Tibial nerve (tissue), 4 donors: ENCODE results near the gene RAB27B.

ENCODE experiments used
- EP300 ChIP-seq, 2 donors: sonication (generic); formaldehyde crosslinking; IDR thresholded peaks; one replicate each; pipeline ENCODE4 v1.6.1; 2017; ENCODE audit warnings: antibody characterized with exemption in 2 of 2, mild to moderate bottlenecking in 1 of 2
- POLR2A ChIP-seq, 2 donors: fragments of 450-650 bp; IDR thresholded peaks; one replicate each; pipeline ENCODE4 v1.6.1; 2017; ENCODE audit warnings: antibody characterized with exemption in 2 of 2, mild to moderate bottlenecking in 2 of 2, moderate library complexity in 2 of 2
- TF ChIP-seq, protein P1 (sequence below), 5 experiments: fragments of 200-600 bp in 3 of 5; fragments of 450-650 bp in 2 of 5; sonication (generic) in 3 of 5; IDR thresholded peaks; one replicate each; pipeline ENCODE4 v1.5.1; 2016 to 2019; ENCODE audit warnings: antibody characterized with exemption in 5 of 5, mild to moderate bottlenecking in 3 of 5, moderate library complexity in 2 of 5

DNA sequence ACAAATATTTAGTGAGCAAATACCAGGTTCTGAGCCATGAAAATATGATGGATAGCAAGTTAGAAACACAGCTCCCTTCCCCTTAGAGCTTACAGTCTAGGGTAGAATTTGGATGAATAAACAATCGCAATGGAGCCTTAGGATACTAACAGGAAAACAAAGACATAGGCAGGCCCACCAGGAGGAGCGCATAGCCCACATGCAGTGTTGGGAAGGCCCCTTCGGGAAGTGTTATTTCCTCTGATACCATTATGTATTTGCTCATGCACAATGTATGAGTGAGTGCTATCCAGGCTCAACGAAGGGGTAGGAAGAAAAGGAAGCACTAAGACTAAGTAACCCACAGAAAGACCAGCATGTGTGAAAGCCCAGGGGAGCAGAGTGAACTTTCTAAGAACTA, 54.0 kb downstream of the RAB27B start:
- TF ChIP-seq, protein P1, sequence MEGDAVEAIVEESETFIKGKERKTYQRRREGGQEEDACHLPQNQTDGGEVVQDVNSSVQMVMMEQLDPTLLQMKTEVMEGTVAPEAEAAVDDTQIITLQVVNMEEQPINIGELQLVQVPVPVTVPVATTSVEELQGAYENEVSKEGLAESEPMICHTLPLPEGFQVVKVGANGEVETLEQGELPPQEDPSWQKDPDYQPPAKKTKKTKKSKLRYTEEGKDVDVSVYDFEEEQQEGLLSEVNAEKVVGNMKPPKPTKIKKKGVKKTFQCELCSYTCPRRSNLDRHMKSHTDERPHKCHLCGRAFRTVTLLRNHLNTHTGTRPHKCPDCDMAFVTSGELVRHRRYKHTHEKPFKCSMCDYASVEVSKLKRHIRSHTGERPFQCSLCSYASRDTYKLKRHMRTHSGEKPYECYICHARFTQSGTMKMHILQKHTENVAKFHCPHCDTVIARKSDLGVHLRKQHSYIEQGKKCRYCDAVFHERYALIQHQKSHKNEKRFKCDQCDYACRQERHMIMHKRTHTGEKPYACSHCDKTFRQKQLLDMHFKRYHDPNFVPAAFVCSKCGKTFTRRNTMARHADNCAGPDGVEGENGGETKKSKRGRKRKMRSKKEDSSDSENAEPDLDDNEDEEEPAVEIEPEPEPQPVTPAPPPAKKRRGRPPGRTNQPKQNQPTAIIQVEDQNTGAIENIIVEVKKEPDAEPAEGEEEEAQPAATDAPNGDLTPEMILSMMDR (IDR thresholded peaks at IDR 0.05) = no peak
- no peak for TF ChIP-seq POLR2A (IDR thresholded peaks at IDR 0.05)
- no peak for TF ChIP-seq EP300 (IDR thresholded peaks at IDR 0.05)
